GM13977 (cell line): Measurements from ENCODE around the gene DNAJB4.

Experiments
- DNase-seq: peaks from one replicate; pipeline ENCODE4 v3.0.0; 2012; ENCODE audit warnings: low spot score
- in situ Hi-C: fragments of 300-500 bp; cut with MboI; formaldehyde crosslinking; loops from one replicate; pipeline ENCODE4 v1.12.0; 2022; ENCODE audit warnings: low sequenced_read_pairs, low pct_unique_long_range_greater_than_20kb, mixed read lengths, inconsistent platforms; ENCODE audit not compliant: unreplicated experiment
- TF ChIP-seq, protein P1 (sequence below): IDR thresholded peaks from 2 replicates; pipeline ENCODE4 v1.5.1; 2012; ENCODE audit warnings: mild to moderate bottlenecking, control low read depth; ENCODE audit not compliant: insufficient read depth; ENCODE audit errors: extremely low read depth, missing control alignments

Gene DNAJB4

GRCh38 chr1:78044796-78045562, 40.2 kb downstream of the DNAJB4 start:
- in situ Hi-C loops: no loop called here
- TF ChIP-seq, protein P1, sequence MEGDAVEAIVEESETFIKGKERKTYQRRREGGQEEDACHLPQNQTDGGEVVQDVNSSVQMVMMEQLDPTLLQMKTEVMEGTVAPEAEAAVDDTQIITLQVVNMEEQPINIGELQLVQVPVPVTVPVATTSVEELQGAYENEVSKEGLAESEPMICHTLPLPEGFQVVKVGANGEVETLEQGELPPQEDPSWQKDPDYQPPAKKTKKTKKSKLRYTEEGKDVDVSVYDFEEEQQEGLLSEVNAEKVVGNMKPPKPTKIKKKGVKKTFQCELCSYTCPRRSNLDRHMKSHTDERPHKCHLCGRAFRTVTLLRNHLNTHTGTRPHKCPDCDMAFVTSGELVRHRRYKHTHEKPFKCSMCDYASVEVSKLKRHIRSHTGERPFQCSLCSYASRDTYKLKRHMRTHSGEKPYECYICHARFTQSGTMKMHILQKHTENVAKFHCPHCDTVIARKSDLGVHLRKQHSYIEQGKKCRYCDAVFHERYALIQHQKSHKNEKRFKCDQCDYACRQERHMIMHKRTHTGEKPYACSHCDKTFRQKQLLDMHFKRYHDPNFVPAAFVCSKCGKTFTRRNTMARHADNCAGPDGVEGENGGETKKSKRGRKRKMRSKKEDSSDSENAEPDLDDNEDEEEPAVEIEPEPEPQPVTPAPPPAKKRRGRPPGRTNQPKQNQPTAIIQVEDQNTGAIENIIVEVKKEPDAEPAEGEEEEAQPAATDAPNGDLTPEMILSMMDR: no peak
- DNase-seq: no peak

DNA sequence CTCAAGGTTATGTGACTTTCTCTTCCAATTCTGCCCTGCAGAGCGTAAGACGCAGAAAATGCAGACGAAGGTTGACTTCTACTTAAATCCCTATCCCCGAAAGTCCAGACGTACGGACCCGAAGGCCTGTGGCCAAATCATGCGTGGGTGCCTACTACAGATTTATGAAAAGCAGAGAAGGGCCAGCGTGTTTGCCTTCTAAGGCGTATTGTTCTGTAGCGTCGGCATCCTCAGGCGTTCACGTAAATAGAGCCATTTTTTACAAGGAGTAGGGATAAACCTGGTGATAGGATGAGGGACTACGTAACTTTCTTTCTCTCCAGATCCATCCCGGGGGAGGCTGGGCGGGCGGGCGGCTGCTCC, 40.8 kb downstream of the DNAJB4 start:
- no peak for DNase-seq
- TF ChIP-seq, protein P1: no peak
- in situ Hi-C loops: no loop called here

- DNase-seq: peak; percentile 40
- TF ChIP-seq, protein P1: no peak
- in situ Hi-C loops: no loop called here
Measured at GRCh38 chr1:78045926-78046778, 41.4 kb downstream of the DNAJB4 start, which contains the start of gene GIPC2. TSS of gene GIPC2 (plus strand) at chr1:78045966. CDS start at chr1:78046095, 129 bp downstream.

DNA sequence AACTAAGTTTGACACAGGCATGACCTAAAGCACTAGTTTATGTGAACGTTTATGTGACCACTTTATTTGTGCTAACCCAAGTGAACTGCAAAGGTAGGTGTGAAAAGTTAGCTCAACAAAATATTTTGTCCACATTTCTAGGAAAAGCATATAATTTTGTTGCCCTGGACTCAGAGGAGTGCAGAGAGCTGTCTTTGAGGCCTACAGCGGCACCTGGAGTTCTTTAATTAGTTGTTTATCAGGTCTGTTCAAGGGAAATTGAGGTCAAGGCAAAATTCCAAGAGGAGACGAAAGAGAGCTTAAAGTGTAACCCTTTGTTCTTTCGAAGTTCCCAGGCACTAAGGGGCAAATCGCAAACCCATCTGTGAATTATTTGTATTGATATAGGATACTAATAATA, 42.4 kb downstream of the DNAJB4 start:
- TF ChIP-seq, protein P1: no peak
- in situ Hi-C loops: no loop called here
- DNase-seq: no peak

- in situ Hi-C loops: no loop called here
- no peak for DNase-seq
- TF ChIP-seq, protein P1: no peak
Measured at GRCh38 chr1:78047631-78048030, 42.9 kb downstream of the DNAJB4 start.

- in situ Hi-C loops: no loop called here
- TF ChIP-seq, protein P1: no peak
- no peak for DNase-seq
Measured at GRCh38 chr1:78048446-78048845, 43.7 kb downstream of the DNAJB4 start.
